Vagina (tissue), 2 donors: ENCODE results near the gene CCNE1. TPM values are rescaled to one million over a fixed set of nuclear protein-coding genes. Genes with fewer than 3 reads are reported as not detected.

Experiments
- DNase-seq, 2 donors: peaks; one replicate each; pipeline ENCODE4 v3.0.0-alpha.2; 2017; ENCODE audit errors: extremely low spot score in 2 of 2
- H3K27ac ChIP-seq: fragments of 200-600 bp; sonication (generic); one replicate; pipeline ENCODE4 v1.5.1; 2019
- H3K27me3 ChIP-seq: fragments of 200-600 bp; sonication (generic); one replicate; pipeline ENCODE4 v1.5.1; 2019
- H3K36me3 ChIP-seq, 2 donors: fragments of 200-600 bp; sonication (generic); one replicate each; pipeline ENCODE4 v1.5.1; 2017 to 2019
- H3K4me1 ChIP-seq: fragments of 200-600 bp; sonication (generic); one replicate; pipeline ENCODE4 v1.5.1; 2019
- H3K4me3 ChIP-seq, 2 donors: fragments of 200-600 bp; sonication (generic); 1 replicate in 1 of 2; 2 replicates in 1 of 2; pipeline ENCODE4 v1.5.1; 2016 to 2019
- H3K9me3 ChIP-seq: fragments of 200-600 bp; sonication (generic); one replicate; pipeline ENCODE4 v1.5.1; 2019
- POLR2A ChIP-seq, 2 donors: fragments of 450-650 bp; IDR thresholded peaks; one replicate each; pipeline ENCODE4 v1.6.1; 2017; ENCODE audit warnings: antibody characterized with exemption in 2 of 2, mild to moderate bottlenecking in 2 of 2, moderate library complexity in 2 of 2
- POLR2AphosphoS5 ChIP-seq, 2 donors: sonication (generic); formaldehyde crosslinking; IDR thresholded peaks; one replicate each; pipeline ENCODE4 v1.9.0; 2017; ENCODE audit warnings: antibody characterized with exemption in 2 of 2, mild to moderate bottlenecking in 2 of 2, low read depth in 1 of 2; ENCODE audit not compliant: insufficient read depth in 1 of 2
- intact Hi-C: fragments of 100-400 bp; cut with DNase I; formaldehyde crosslinking; loops from one replicate; pipeline ENCODE4 v1.15.1; 2023
- total RNA-seq: library from RNA; depleted of rRNA; stranded (reverse); fragments of >200 nt; gene quantifications from one replicate; pipeline ENCODE4 v1.2.3, GENCODE V29; 2016
- TF ChIP-seq, protein P1 (sequence below), 3 experiments: fragments of 450-650 bp in 2 of 3; fragments of 200-600 bp in 1 of 3; sonication (generic) in 1 of 3; IDR thresholded peaks; one replicate each; pipeline ENCODE4 v1.5.1; 2017 to 2019; ENCODE audit warnings: antibody characterized with exemption in 3 of 3, mild to moderate bottlenecking in 2 of 3, moderate library complexity in 2 of 3

CCNE1 gene
- total RNA-seq, 1 donor from 2014 or later, result 3.2 TPM

- intact Hi-C loops, result loop anchor here (10.0 kb wide), 1 partner anchor 102 kb away; no protein-coding TSS in a partner anchor
- no peaks in the 10 kb centered on the region for H3K27me3 ChIP-seq
- H3K4me1 ChIP-seq, result no peaks in the 10 kb centered on the region
- H3K36me3 ChIP-seq, result no peaks in the 10 kb centered on the region
- H3K9me3 ChIP-seq, result no peaks in the 10 kb centered on the region
- no peak for DNase-seq
- TF ChIP-seq, protein P1, sequence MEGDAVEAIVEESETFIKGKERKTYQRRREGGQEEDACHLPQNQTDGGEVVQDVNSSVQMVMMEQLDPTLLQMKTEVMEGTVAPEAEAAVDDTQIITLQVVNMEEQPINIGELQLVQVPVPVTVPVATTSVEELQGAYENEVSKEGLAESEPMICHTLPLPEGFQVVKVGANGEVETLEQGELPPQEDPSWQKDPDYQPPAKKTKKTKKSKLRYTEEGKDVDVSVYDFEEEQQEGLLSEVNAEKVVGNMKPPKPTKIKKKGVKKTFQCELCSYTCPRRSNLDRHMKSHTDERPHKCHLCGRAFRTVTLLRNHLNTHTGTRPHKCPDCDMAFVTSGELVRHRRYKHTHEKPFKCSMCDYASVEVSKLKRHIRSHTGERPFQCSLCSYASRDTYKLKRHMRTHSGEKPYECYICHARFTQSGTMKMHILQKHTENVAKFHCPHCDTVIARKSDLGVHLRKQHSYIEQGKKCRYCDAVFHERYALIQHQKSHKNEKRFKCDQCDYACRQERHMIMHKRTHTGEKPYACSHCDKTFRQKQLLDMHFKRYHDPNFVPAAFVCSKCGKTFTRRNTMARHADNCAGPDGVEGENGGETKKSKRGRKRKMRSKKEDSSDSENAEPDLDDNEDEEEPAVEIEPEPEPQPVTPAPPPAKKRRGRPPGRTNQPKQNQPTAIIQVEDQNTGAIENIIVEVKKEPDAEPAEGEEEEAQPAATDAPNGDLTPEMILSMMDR (IDR thresholded peaks at IDR 0.05), result no peak
- no peak for TF ChIP-seq POLR2AphosphoS5 (IDR thresholded peaks at IDR 0.05; ENCODE audit: insufficient read depth in 1 of 2, low read depth in 1 of 2)
- no peak for TF ChIP-seq POLR2A (IDR thresholded peaks at IDR 0.05)
- no peak overlapping the region for H3K4me3 ChIP-seq
- no peak overlapping the region for H3K27ac ChIP-seq
Observed at GRCh38 chr19:29773141-29773540, 38.6 kb upstream of the CCNE1 start.

DNA sequence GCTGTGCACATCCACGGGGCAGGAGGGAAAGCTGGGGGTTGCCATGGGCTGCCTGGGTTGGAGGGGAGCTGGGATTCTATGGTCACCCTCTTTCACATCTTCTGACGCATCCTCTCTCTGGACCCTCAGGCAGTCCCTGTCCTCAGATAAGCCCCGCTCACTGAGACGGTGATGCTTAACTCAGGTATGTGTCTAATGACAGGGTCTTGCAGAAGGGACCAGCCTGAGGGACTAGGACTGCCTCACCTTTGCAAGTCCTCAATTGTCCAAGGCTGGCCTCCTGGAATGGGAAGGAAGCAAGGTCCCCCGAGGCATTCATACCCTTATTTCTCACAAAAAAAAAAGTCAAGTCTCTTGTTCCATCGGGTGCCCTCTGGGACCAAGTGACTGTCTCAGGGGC lies 37.7 kb upstream of the CCNE1 start:
- H3K27ac ChIP-seq, result no peak overlapping the region
- TF ChIP-seq POLR2AphosphoS5 (IDR thresholded peaks at IDR 0.05; ENCODE audit: insufficient read depth in 1 of 2, low read depth in 1 of 2) (no peak), POLR2A (IDR thresholded peaks at IDR 0.05) (no peak)
- TF ChIP-seq, protein P1 (IDR thresholded peaks at IDR 0.05), result no peak
- intact Hi-C loops, result loop anchor here (10.0 kb wide), 1 partner anchor 101 kb away; no protein-coding TSS in a partner anchor

GRCh38 chr19:29777781-29778309 lies 33.9 kb upstream of the CCNE1 start:
- Histone ChIP-seq H3K36me3 (no peaks in the 10 kb centered on the region), H3K4me1 (no peaks in the 10 kb centered on the region), H3K27ac (no peak overlapping the region), H3K4me3 (no peak overlapping the region), H3K27me3 (no peaks in the 10 kb centered on the region), H3K9me3 (no peaks in the 10 kb centered on the region)
- TF ChIP-seq, protein P1 (IDR thresholded peaks at IDR 0.05), result no peak
- TF ChIP-seq POLR2A (IDR thresholded peaks at IDR 0.05), result no peak
- no peak for TF ChIP-seq POLR2AphosphoS5 (IDR thresholded peaks at IDR 0.05; ENCODE audit: insufficient read depth in 1 of 2, low read depth in 1 of 2)
- intact Hi-C loops, result loop anchor here (10.0 kb wide), 1 partner anchor 97 kb away; no protein-coding TSS in a partner anchor
- no peak for DNase-seq

More for the DNA sequence above, 37.7 kb upstream of the CCNE1 start:
- no peak overlapping the region for H3K4me3 ChIP-seq
- no peaks in the 10 kb centered on the region for H3K9me3 ChIP-seq
- no peak for DNase-seq
- no peaks in the 10 kb centered on the region for H3K36me3 ChIP-seq
- H3K4me1 ChIP-seq, result no peaks in the 10 kb centered on the region
- H3K27me3 ChIP-seq, result no peaks in the 10 kb centered on the region

GRCh38 chr19:29779921-29780320 lies 31.9 kb upstream of the CCNE1 start:
- intact Hi-C loops, result loop anchor here (10.0 kb wide), 1 partner anchor 95 kb away; no protein-coding TSS in a partner anchor

More at GRCh38 chr19:29779921-29780320, 31.9 kb upstream of the CCNE1 start:
- no peak for DNase-seq
- TF ChIP-seq, protein P1 (IDR thresholded peaks at IDR 0.05), result no peak
- TF ChIP-seq POLR2A (IDR thresholded peaks at IDR 0.05) (no peak), POLR2AphosphoS5 (IDR thresholded peaks at IDR 0.05; ENCODE audit: insufficient read depth in 1 of 2, low read depth in 1 of 2) (no peak)
- Histone ChIP-seq H3K4me3 (no peak overlapping the region), H3K27ac (no peak overlapping the region), H3K4me1 (no peaks in the 10 kb centered on the region), H3K27me3 (no peaks in the 10 kb centered on the region), H3K9me3 (no peaks in the 10 kb centered on the region), H3K36me3 (no peaks in the 10 kb centered on the region)
